Naive thymus-derived CD4-positive, alpha-beta T cell (primary cell): Measurements from ENCODE around the gene DOK4. TPM values are rescaled to one million over a fixed set of nuclear protein-coding genes. Genes with fewer than 3 reads are reported as not detected.
A peak's percentile ranks its signal among the peaks of the same experiment; 100 is the strongest.

Experiments used
- ATAC-seq: fragments of 150-1000 bp; cut with Tn5 transposase; 2 replicates; pipeline ENCODE4 v1.10.0; 2021; ENCODE audit warnings: mild to moderate bottlenecking, moderate library complexity
- CTCF ChIA-PET: fragments of 350-600 bp; sonication (Branson Sonifier 250); formaldehyde crosslinking; loops from one replicate; lab custom pipeline; 2021; ENCODE audit warnings: antibody characterized with exemption; lab: Charles Lee
- POLR2A ChIA-PET: fragments of 350-600 bp; sonication (Branson Sonifier 250); formaldehyde crosslinking; loops from one replicate; lab custom pipeline; 2021; ENCODE audit warnings: antibody characterized with exemption, inconsistent platforms; lab: Charles Lee
- DNase-seq, 9 donors: peaks; one replicate each; pipeline versions ENCODE4 v3.0.0 to v3.0.0-alpha.2; 2020 to 2022; ENCODE audit warnings: mixed read lengths in 1 of 9
- H3K27ac ChIP-seq: one replicate; pipeline ENCODE4 v1.7.0; 2013; ENCODE audit warnings: mild to moderate bottlenecking, low read depth, low read length, moderate library complexity
- H3K27me3 ChIP-seq, 2 donors: one replicate each; pipeline ENCODE4 v1.7.0; 2013; ENCODE audit warnings: low read length in 2 of 2, mild to moderate bottlenecking in 2 of 2, moderate library complexity in 2 of 2; ENCODE audit not compliant: control insufficient read depth in 2 of 2, insufficient read depth in 2 of 2
- H3K36me3 ChIP-seq, 3 experiments: 1 replicate in 2 of 3; 2 replicates in 1 of 3; pipeline ENCODE4 v1.7.0; 2013; ENCODE audit warnings: low read length in 3 of 3, mild to moderate bottlenecking in 3 of 3, moderate library complexity in 1 of 3; ENCODE audit not compliant: insufficient read depth in 3 of 3, control insufficient read depth in 2 of 3
- H3K4me1 ChIP-seq, 2 donors: one replicate each; pipeline ENCODE4 v1.7.0; 2013; ENCODE audit warnings: low read length in 2 of 2, mild to moderate bottlenecking in 2 of 2, moderate library complexity in 1 of 2; ENCODE audit not compliant: control insufficient read depth in 2 of 2, insufficient read depth in 2 of 2
- H3K4me3 ChIP-seq: 2 replicates; pipeline ENCODE4 v1.7.0; 2013; ENCODE audit warnings: mild to moderate bottlenecking, low read length
- H3K9me3 ChIP-seq, 3 experiments: 1 replicate in 2 of 3; 2 replicates in 1 of 3; pipeline ENCODE4 v1.7.0; 2013; ENCODE audit warnings: low read length in 3 of 3; ENCODE audit not compliant: control insufficient read depth in 2 of 3
- H3K27ac Mint-ChIP-seq, 9 donors: one replicate each; pipeline ENCODE4 v1.8.0; 2020 to 2022; ENCODE audit warnings: mixed read lengths in 9 of 9, mild to moderate bottlenecking in 8 of 9, moderate library complexity in 5 of 9, inconsistent platforms in 2 of 9
- H3K27me3 Mint-ChIP-seq, 5 donors: one replicate each; pipeline ENCODE4 v1.8.0; 2021 to 2022; ENCODE audit warnings: mixed read lengths in 5 of 5, mild to moderate bottlenecking in 1 of 5
- H3K36me3 Mint-ChIP-seq, 5 donors: one replicate each; pipeline ENCODE4 v1.8.0; 2020 to 2022; ENCODE audit warnings: mixed read lengths in 5 of 5, mild to moderate bottlenecking in 3 of 5, inconsistent platforms in 1 of 5
- H3K4me1 Mint-ChIP-seq, 7 donors: one replicate each; pipeline ENCODE4 v1.8.0; 2020 to 2022; ENCODE audit warnings: mixed read lengths in 7 of 7, mild to moderate bottlenecking in 3 of 7, inconsistent platforms in 1 of 7
- H3K4me3 Mint-ChIP-seq, 10 donors: one replicate each; pipeline ENCODE4 v1.8.0; 2020 to 2022; ENCODE audit warnings: mild to moderate bottlenecking in 10 of 10, mixed read lengths in 10 of 10, moderate library complexity in 6 of 10, inconsistent platforms in 2 of 10
- H3K9me3 Mint-ChIP-seq, 11 donors: one replicate each; pipeline ENCODE4 v1.8.0; 2020 to 2022; ENCODE audit warnings: mixed read lengths in 11 of 11, mild to moderate bottlenecking in 4 of 11, inconsistent platforms in 1 of 11, moderate library complexity in 1 of 11
- intact Hi-C, 2 donors: fragments of 100-400 bp; cut with micrococcal nuclease; formaldehyde crosslinking; loops; one replicate each; pipeline ENCODE4 v1.15.1; 2023
- polyA plus RNA-seq, 2 donors: library from polyadenylated mRNA; unstranded; fragments of 300-500 nt; fragmentation: Illumina TruSeq; gene quantifications; one replicate each; pipeline ENCODE4 v1.2.3, GENCODE V29; 2021
- total RNA-seq, 6 experiments: library from RNA in 5 of 6; stranded (reverse) in 5 of 6; gene quantifications; 1 replicate in 5 of 6; 2 replicates in 1 of 6; pipeline ENCODE4 v1.2.3 and lab custom pipeline; 2021 to 2026

DOK4 gene
- 1 to 10 TPM; 2.2 to 4.0 (median 2.9) TPM for total RNA-seq
- polyA plus RNA-seq, result 1 to 10 TPM; 1.6 to 4.6 TPM
- 4.7 reads per million, percentile 23 among the genes with 10 or more reads in this experiment for total RNA-seq (lab: John Stamatoyannopoulos, UW)

- Mint-ChIP-seq H3K27me3 (peaks cover 0 to 19% (median 0%) of the 10 kb centered on the region in 5 donors), H3K4me1 (peaks cover 11 to 30% (median 19%) of the 10 kb centered on the region in 7 donors), H3K36me3 (no peaks in the 10 kb centered on the region), H3K4me3 (peak within 1 kb of the TSS; percentile 82 to 97 (median 87)), H3K9me3 (no peaks in the 10 kb centered on the region), H3K27ac (peak within 1 kb of the TSS in 8 of 9 donors; percentile 36 to 86 (median 54))
- peak; percentile 97 for ATAC-seq
- H3K4me1 ChIP-seq, result peaks cover 9 to 17% of the 10 kb centered on the region in 2 donors
- H3K36me3 ChIP-seq, result no peaks in the 10 kb centered on the region
- no peaks in the 10 kb centered on the region for H3K27me3 ChIP-seq
- DNase-seq, result peak; percentile 47 to 87 (median 65)
- peak within 1 kb of the TSS; percentile 64 for H3K27ac ChIP-seq
- peak within 1 kb of the TSS; percentile 59 for H3K4me3 ChIP-seq
- ChIA-PET POLR2A (interaction anchor here (0.6 to 1.9 kb wide), 6 partner anchors 13 to 207 kb away, joined by 3 to 9 read pairs (median 6); partner anchors contain the start of genes CCDC102A, CIAPIN1, COQ9 and POLR2C), CTCF (interaction anchor here (0.5 to 2.7 kb wide), 7 partner anchors 9 to 67 kb away, joined by 3 to 12 read pairs (median 4); partner anchors contain the start of gene CCDC102A)
- H3K9me3 ChIP-seq, result no peaks in the 10 kb centered on the region
- intact Hi-C loops, result loop anchor here (1.0 kb wide), 6 partner anchors 10 to 202 kb away; partner anchors contain the start of genes CCDC102A (in 2 of the 2), CIAPIN1 (in 1 of the 2), COQ9 (in 1 of the 2) and PLLP (in 1 of the 2)
Observed at GRCh38 chr16:57485916-57486857, at the start of gene DOK4. Gene DOK4 (minus strand): TSS chr16:57486493. CDS start chr16:57479507, 6,986 bp downstream.

GRCh38 chr16:57535680-57536305 lies 49.5 kb upstream of the DOK4 start:
- intact Hi-C loops, result loop anchor here (1.0 to 10.0 kb wide), 15 partner anchors 17 to 1097 kb away; partner anchors contain the start of genes DOK4 (in 2 of the 2), KATNB1 (in 2 of the 2), CFAP20 (in 1 of the 2) and CIAPIN1 (in 1 of the 2)
- H3K27me3 ChIP-seq, result no peaks in the 10 kb centered on the region
- H3K4me3 Mint-ChIP-seq, result peak overlapping the region; percentile 77 to 89 (median 82)
- peak overlapping the region; percentile 82 to 96 (median 94) for H3K27ac Mint-ChIP-seq
- peaks cover 54 to 60% of the 10 kb centered on the region in 2 donors for H3K4me1 ChIP-seq
- ATAC-seq, result peak; percentile 95
- no peaks in the 10 kb centered on the region for H3K36me3 ChIP-seq
- peaks cover 57 to 79% (median 74%) of the 10 kb centered on the region in 7 donors for H3K4me1 Mint-ChIP-seq
- H3K27ac ChIP-seq, result peak overlapping the region; percentile 93
- no peaks in the 10 kb centered on the region for H3K36me3 Mint-ChIP-seq
- H3K27me3 Mint-ChIP-seq, result no peaks in the 10 kb centered on the region
- peak; percentile 77 to 94 (median 87) for DNase-seq
- no peaks in the 10 kb centered on the region for H3K9me3 ChIP-seq
- H3K9me3 Mint-ChIP-seq, result no peaks in the 10 kb centered on the region
- POLR2A ChIA-PET, result interaction anchor here (1.2 to 2.7 kb wide), 3 partner anchors 10 to 49 kb away, joined by 3 to 9 read pairs (median 4); partner anchors contain the start of gene DOK4
- H3K4me3 ChIP-seq, result peak overlapping the region; percentile 44
- CTCF ChIA-PET, result interaction anchor here (1.1 kb wide), 1 partner anchor 19 kb away, joined by 3 read pairs; no protein-coding TSS in a partner anchor

- POLR2A ChIA-PET, result interaction anchor here (1.2 to 2.7 kb wide), 2 partner anchors 9 to 48 kb away, joined by 3 to 9 read pairs; partner anchors contain the start of gene DOK4
Observed at GRCh38 chr16:57534881-57535658, 48.8 kb upstream of the DOK4 start.

GRCh38 chr16:57534337-57534880 lies 48.1 kb upstream of the DOK4 start:
- Mint-ChIP-seq H3K27me3 (no peaks in the 10 kb centered on the region), H3K27ac (peak overlapping the region; percentile 79 to 98 (median 95)), H3K4me1 (peaks cover 68 to 89% (median 88%) of the 10 kb centered on the region in 7 donors), H3K4me3 (peak overlapping the region; percentile 16 to 88 (median 76)), H3K36me3 (peaks cover 0 to 4% (median 3%) of the 10 kb centered on the region in 5 donors), H3K9me3 (no peaks in the 10 kb centered on the region)
- ChIA-PET CTCF (interaction anchor here (0.6 to 0.9 kb wide), 3 partner anchors 9 to 267 kb away, joined by 3 to 4 read pairs (median 3); no protein-coding TSS in a partner anchor), POLR2A (interaction anchor here (0.5 to 1.2 kb wide), 2 partner anchors 8 to 55 kb away, joined by 3 to 4 read pairs; no protein-coding TSS in a partner anchor)
- H3K4me1 ChIP-seq, result peaks cover 66 to 67% of the 10 kb centered on the region in 2 donors
- H3K9me3 ChIP-seq, result no peaks in the 10 kb centered on the region
- intact Hi-C loops, result loop anchor here (5.0 to 10.0 kb wide), 3 partner anchors 70 to 1090 kb away; partner anchors contain the start of genes ARL2BP (in 1 of the 2) and CNOT1 (in 1 of the 2)
- H3K4me3 ChIP-seq, result no peak overlapping the region
- no peaks in the 10 kb centered on the region for H3K27me3 ChIP-seq
- H3K27ac ChIP-seq, result peak overlapping the region; percentile 87
- H3K36me3 ChIP-seq, result no peaks in the 10 kb centered on the region
- ATAC-seq, result no peak
- DNase-seq, result peak in 2 of 9 donors; percentile 20 to 22

More at GRCh38 chr16:57534881-57535658, 48.8 kb upstream of the DOK4 start:
- Mint-ChIP-seq H3K27ac (peak overlapping the region; percentile 85 to 98 (median 95)), H3K27me3 (no peaks in the 10 kb centered on the region), H3K4me1 (peaks cover 61 to 83% (median 81%) of the 10 kb centered on the region in 7 donors), H3K4me3 (peak overlapping the region; percentile 16 to 89 (median 82)), H3K36me3 (no peaks in the 10 kb centered on the region), H3K9me3 (no peaks in the 10 kb centered on the region)
- Histone ChIP-seq H3K4me3 (no peak overlapping the region), H3K27me3 (no peaks in the 10 kb centered on the region), H3K4me1 (peaks cover 61 to 67% of the 10 kb centered on the region in 2 donors), H3K27ac (peak overlapping the region; percentile 87), H3K36me3 (no peaks in the 10 kb centered on the region), H3K9me3 (no peaks in the 10 kb centered on the region)
- intact Hi-C loops, result loop anchor here (5.0 to 10.0 kb wide), 8 partner anchors 70 to 1097 kb away; partner anchors contain the start of genes ARL2BP (in 1 of the 2), CNOT1 (in 1 of the 2), HERPUD1 (in 1 of the 2) and PSME3IP1 (in 1 of the 2)
- CTCF ChIA-PET, result interaction anchor here (0.6 to 1.1 kb wide), 2 partner anchors 18 to 150 kb away, joined by 3 read pairs; no protein-coding TSS in a partner anchor
- ATAC-seq (no peak), DNase-seq (peak in 1 of 9 donors; percentile 23)
